WTC11 (cell line): Measurements from ENCODE around the gene AKAP11. TPM values are rescaled to one million over a fixed set of nuclear protein-coding genes. Genes with fewer than 3 reads are reported as not detected.

Source experiments
- ATAC-seq: fragments of 200-7000 bp; cut with Tn5 transposase; 2 replicates; pipeline ENCODE4 v1.10.0; 2021; ENCODE audit warnings: mild to moderate bottlenecking, moderate library complexity
- CTCF ChIA-PET: fragments of 300-600 bp; sonication (Branson Sonifier 250); formaldehyde crosslinking; loops from one replicate; lab custom pipeline; 2021; ENCODE audit warnings: antibody characterized with exemption; lab: Charles Lee
- POLR2A ChIA-PET: fragments of 350-600 bp; sonication (Branson Sonifier 250); formaldehyde crosslinking; loops from one replicate; lab custom pipeline; 2021; ENCODE audit warnings: antibody characterized with exemption; lab: Charles Lee
- DNase-seq: peaks from one replicate; pipeline ENCODE4 v3.0.0; 2021; ENCODE audit warnings: low spot score
- H3K27ac Mint-ChIP-seq: 2 replicates; pipeline ENCODE4 v1.8.0; 2021; ENCODE audit warnings: mixed read lengths
- H3K27me3 Mint-ChIP-seq: 2 replicates; pipeline ENCODE4 v1.8.0; 2021; ENCODE audit warnings: low read depth, mild to moderate bottlenecking, moderate library complexity, mixed read lengths
- H3K36me3 Mint-ChIP-seq: 2 replicates; pipeline ENCODE4 v1.8.0; 2021; ENCODE audit warnings: mixed read lengths
- H3K4me1 Mint-ChIP-seq: 2 replicates; pipeline ENCODE4 v1.8.0; 2022; ENCODE audit warnings: mixed read lengths
- H3K4me3 Mint-ChIP-seq: 2 replicates; pipeline ENCODE4 v1.8.0; 2021; ENCODE audit warnings: mild to moderate bottlenecking, moderate library complexity, mixed read lengths
- H3K9me3 Mint-ChIP-seq: 2 replicates; pipeline ENCODE4 v1.8.0; 2021; ENCODE audit warnings: mixed read lengths
- CBFB ChIP-seq: sonication (generic); formaldehyde crosslinking; IDR thresholded peaks from 2 replicates; pipeline ENCODE4 v1.8.1; 2022; ENCODE audit warnings: mild to moderate bottlenecking, low read depth, missing genetic modification reagents
- CREB1 ChIP-seq: sonication (generic); formaldehyde crosslinking; IDR thresholded peaks from 2 replicates; pipeline ENCODE4 v1.8.0; 2023; ENCODE audit warnings: mild to moderate bottlenecking, missing genetic modification reagents
- ELF4 ChIP-seq: sonication (generic); formaldehyde crosslinking; IDR thresholded peaks from 2 replicates; pipeline ENCODE4 v1.8.1; 2022; ENCODE audit warnings: low read depth, mild to moderate bottlenecking, moderate library complexity, missing genetic modification reagents
- ETV6 ChIP-seq: sonication (generic); formaldehyde crosslinking; IDR thresholded peaks from 2 replicates; pipeline ENCODE4 v1.8.1; 2022; ENCODE audit warnings: mild to moderate bottlenecking, missing genetic modification reagents
- IRF2 ChIP-seq: sonication (generic); formaldehyde crosslinking; IDR thresholded peaks from 2 replicates; pipeline ENCODE4 v1.8.0; 2022; ENCODE audit warnings: low read depth, missing genetic modification reagents, borderline replicate concordance
- JAZF1 ChIP-seq: fragments of 250-450 bp; sonication (Bioruptor Pico); IDR thresholded peaks from 2 replicates; pipeline ENCODE4 v1.9.0; 2021; ENCODE audit warnings: moderate library complexity, mild to moderate bottlenecking, inconsistent platforms
- NR1H2 ChIP-seq: sonication (generic); formaldehyde crosslinking; IDR thresholded peaks from 2 replicates; pipeline ENCODE4 v1.9.0; 2021; ENCODE audit warnings: mild to moderate bottlenecking, moderate library complexity, missing genetic modification reagents
- OVOL2 ChIP-seq: fragments of 250-450 bp; sonication (Bioruptor Pico); IDR thresholded peaks from 2 replicates; pipeline ENCODE4 v1.9.0; 2021; ENCODE audit warnings: mild to moderate bottlenecking, borderline replicate concordance
- PRDM15 ChIP-seq: sonication (generic); formaldehyde crosslinking; IDR thresholded peaks from 2 replicates; pipeline ENCODE4 v1.8.0; 2022; ENCODE audit warnings: missing genetic modification reagents
- PREB ChIP-seq: sonication (generic); formaldehyde crosslinking; IDR thresholded peaks from 2 replicates; pipeline ENCODE4 v1.8.1; 2022; ENCODE audit warnings: mild to moderate bottlenecking, missing genetic modification reagents, moderate library complexity, borderline replicate concordance
- RELA ChIP-seq: sonication (generic); formaldehyde crosslinking; IDR thresholded peaks from 2 replicates; pipeline ENCODE4 v1.8.1; 2022; ENCODE audit warnings: missing genetic modification reagents, mild to moderate bottlenecking, borderline replicate concordance
- SMAD4 ChIP-seq: sonication (generic); formaldehyde crosslinking; IDR thresholded peaks from 2 replicates; pipeline ENCODE4 v1.8.0; 2022; ENCODE audit warnings: mild to moderate bottlenecking, missing genetic modification reagents
- SOX15 ChIP-seq: fragments of 250-450 bp; sonication (Bioruptor Pico); IDR thresholded peaks from 2 replicates; pipeline ENCODE4 v1.9.0; 2021; ENCODE audit warnings: mild to moderate bottlenecking
- TEAD1 ChIP-seq: sonication (generic); formaldehyde crosslinking; IDR thresholded peaks from 2 replicates; pipeline ENCODE4 v1.8.0; 2022; ENCODE audit warnings: mild to moderate bottlenecking, missing genetic modification reagents
- USF2 ChIP-seq: sonication (generic); formaldehyde crosslinking; IDR thresholded peaks from 2 replicates; pipeline ENCODE4 v1.8.1; 2023; ENCODE audit warnings: mild to moderate bottlenecking, missing genetic modification reagents, moderate library complexity
- ZNF138 ChIP-seq: sonication (generic); formaldehyde crosslinking; conservative IDR thresholded peaks from 2 replicates; pipeline ENCODE4 v1.8.1; 2022; ENCODE audit warnings: mild to moderate bottlenecking, moderate library complexity, missing genetic modification reagents
- ZNF396 ChIP-seq: fragments of 250-450 bp; sonication (Bioruptor Pico); IDR thresholded peaks from 2 replicates; pipeline ENCODE4 v1.8.0; 2021; ENCODE audit warnings: mild to moderate bottlenecking, moderate library complexity, borderline replicate concordance
- ZNF423 ChIP-seq: fragments of 250-450 bp; sonication (Bioruptor Pico); IDR thresholded peaks from 2 replicates; pipeline ENCODE4 v2.1.2; 2022; ENCODE audit warnings: mild to moderate bottlenecking, moderate library complexity
- ZNF671 ChIP-seq: fragments of 250-450 bp; sonication (Bioruptor Pico); IDR thresholded peaks from 2 replicates; pipeline ENCODE4 v1.8.0; 2021; ENCODE audit warnings: mild to moderate bottlenecking
- total RNA-seq: library from RNA; stranded (reverse); gene quantifications from 3 replicates; pipeline ENCODE4 v1.2.3, GENCODE V29; 2021
- TF ChIP-seq, protein P1 (sequence below): sonication (generic); formaldehyde crosslinking; IDR thresholded peaks from 2 replicates; pipeline ENCODE4 v1.8.0; 2022; ENCODE audit warnings: mild to moderate bottlenecking, missing genetic modification reagents
- TF ChIP-seq, protein P2 (sequence below): sonication (generic); formaldehyde crosslinking; IDR thresholded peaks from 2 replicates; pipeline ENCODE4 v1.8.0; 2023; ENCODE audit warnings: missing genetic modification reagents, mild to moderate bottlenecking, borderline replicate concordance
- TF ChIP-seq, protein P3 (sequence below): sonication (generic); formaldehyde crosslinking; IDR thresholded peaks from 2 replicates; pipeline ENCODE4 v1.8.0; 2023; ENCODE audit warnings: mild to moderate bottlenecking, missing genetic modification reagents

AKAP11 gene
- total RNA-seq, 1 experiment from 2014 or later = 16.7 TPM

DNA sequence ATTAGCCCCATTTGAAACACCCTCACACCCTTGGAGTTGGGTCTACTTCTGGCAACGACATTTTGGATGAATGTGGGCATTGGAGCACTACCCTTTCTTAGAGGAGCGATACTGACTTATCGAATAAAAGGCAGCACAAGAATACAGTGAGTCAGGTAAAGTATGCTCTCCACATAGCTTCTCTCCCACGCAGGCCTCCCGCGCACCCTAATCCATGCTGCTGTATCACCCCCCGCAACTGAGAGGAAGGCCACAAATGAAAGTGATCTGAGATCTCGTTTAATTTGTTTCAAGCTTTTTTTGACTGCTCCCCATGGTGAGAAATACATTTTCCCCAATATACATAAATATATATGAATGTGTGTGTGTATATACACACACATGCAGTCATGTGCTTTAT lies 25.4 kb upstream of the AKAP11 start:
- ChIA-PET POLR2A (no interaction called here), CTCF (no interaction called here)
- ATAC-seq (no peak), DNase-seq (no peak)
- H3K27ac Mint-ChIP-seq = no peak overlapping the region
- H3K4me1 Mint-ChIP-seq = no peaks in the 10 kb centered on the region
- no peaks in the 10 kb centered on the region for H3K36me3 Mint-ChIP-seq
- no peak overlapping the region for H3K4me3 Mint-ChIP-seq
- TF ChIP-seq CBFB (CRISPR knock-in tag) (no peak), JAZF1 (CRISPR knock-in tag) (no peak), ZNF138 (CRISPR knock-in tag) (no peak), ZNF423 (no peak), PRDM15 (CRISPR knock-in tag) (no peak), TEAD1 (no peak), OVOL2 (CRISPR knock-in tag) (no peak), ZNF671 (no peak), ELF4 (no peak), CREB1 (CRISPR knock-in tag) (no peak), ETV6 (CRISPR knock-in tag) (no peak)
- TF ChIP-seq, protein P1, sequence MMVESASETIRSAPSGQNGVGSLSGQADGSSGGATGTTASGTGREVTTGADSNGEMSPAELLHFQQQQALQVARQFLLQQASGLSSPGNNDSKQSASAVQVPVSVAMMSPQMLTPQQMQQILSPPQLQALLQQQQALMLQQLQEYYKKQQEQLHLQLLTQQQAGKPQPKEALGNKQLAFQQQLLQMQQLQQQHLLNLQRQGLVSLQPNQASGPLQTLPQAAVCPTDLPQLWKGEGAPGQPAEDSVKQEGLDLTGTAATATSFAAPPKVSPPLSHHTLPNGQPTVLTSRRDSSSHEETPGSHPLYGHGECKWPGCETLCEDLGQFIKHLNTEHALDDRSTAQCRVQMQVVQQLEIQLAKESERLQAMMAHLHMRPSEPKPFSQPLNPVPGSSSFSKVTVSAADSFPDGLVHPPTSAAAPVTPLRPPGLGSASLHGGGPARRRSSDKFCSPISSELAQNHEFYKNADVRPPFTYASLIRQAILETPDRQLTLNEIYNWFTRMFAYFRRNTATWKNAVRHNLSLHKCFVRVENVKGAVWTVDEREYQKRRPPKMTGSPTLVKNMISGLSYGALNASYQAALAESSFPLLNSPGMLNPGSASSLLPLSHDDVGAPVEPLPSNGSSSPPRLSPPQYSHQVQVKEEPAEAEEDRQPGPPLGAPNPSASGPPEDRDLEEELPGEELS (CRISPR knock-in tag) = no peak
- TF ChIP-seq, all 79 proteins: peak for 0
- Mint-ChIP-seq H3K27me3 (no peaks in the 10 kb centered on the region), H3K9me3 (no peaks in the 10 kb centered on the region)

DNA sequence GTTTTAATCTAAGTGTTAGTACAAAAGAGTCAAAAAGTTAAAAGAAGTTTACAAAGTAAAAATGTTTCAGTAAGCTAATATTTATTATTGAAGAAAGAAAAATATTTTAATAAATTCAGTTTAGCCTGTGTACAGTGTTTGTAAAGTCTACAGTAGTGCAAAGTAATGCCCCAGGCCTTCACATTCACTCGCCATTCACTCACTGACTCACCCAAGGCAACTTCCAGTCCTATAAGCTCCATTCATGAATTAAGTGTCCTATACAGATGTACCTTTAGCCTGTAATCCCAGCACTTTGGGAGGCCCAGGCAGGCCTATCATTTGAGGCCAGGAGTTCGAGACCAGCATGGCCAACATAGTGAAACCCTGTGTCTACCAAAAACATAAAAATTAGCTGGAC lies 24.1 kb upstream of the AKAP11 start:
- Mint-ChIP-seq H3K27me3 (no peaks in the 10 kb centered on the region), H3K27ac (no peak overlapping the region), H3K9me3 (no peaks in the 10 kb centered on the region), H3K4me3 (no peak overlapping the region), H3K36me3 (no peaks in the 10 kb centered on the region), H3K4me1 (no peaks in the 10 kb centered on the region)
- ChIA-PET POLR2A (no interaction called here), CTCF (no interaction called here)
- no peak for ATAC-seq
- DNase-seq = no peak
- TF ChIP-seq NR1H2 (no peak), SMAD4 (CRISPR knock-in tag) (no peak), USF2 (CRISPR knock-in tag) (no peak), SOX15 (CRISPR knock-in tag) (no peak), JAZF1 (CRISPR knock-in tag) (no peak), ETV6 (CRISPR knock-in tag) (no peak), RELA (no peak), PREB (no peak), OVOL2 (CRISPR knock-in tag) (no peak), IRF2 (CRISPR knock-in tag) (no peak), ZNF396 (CRISPR knock-in tag) (no peak)
- TF ChIP-seq, protein P2, sequence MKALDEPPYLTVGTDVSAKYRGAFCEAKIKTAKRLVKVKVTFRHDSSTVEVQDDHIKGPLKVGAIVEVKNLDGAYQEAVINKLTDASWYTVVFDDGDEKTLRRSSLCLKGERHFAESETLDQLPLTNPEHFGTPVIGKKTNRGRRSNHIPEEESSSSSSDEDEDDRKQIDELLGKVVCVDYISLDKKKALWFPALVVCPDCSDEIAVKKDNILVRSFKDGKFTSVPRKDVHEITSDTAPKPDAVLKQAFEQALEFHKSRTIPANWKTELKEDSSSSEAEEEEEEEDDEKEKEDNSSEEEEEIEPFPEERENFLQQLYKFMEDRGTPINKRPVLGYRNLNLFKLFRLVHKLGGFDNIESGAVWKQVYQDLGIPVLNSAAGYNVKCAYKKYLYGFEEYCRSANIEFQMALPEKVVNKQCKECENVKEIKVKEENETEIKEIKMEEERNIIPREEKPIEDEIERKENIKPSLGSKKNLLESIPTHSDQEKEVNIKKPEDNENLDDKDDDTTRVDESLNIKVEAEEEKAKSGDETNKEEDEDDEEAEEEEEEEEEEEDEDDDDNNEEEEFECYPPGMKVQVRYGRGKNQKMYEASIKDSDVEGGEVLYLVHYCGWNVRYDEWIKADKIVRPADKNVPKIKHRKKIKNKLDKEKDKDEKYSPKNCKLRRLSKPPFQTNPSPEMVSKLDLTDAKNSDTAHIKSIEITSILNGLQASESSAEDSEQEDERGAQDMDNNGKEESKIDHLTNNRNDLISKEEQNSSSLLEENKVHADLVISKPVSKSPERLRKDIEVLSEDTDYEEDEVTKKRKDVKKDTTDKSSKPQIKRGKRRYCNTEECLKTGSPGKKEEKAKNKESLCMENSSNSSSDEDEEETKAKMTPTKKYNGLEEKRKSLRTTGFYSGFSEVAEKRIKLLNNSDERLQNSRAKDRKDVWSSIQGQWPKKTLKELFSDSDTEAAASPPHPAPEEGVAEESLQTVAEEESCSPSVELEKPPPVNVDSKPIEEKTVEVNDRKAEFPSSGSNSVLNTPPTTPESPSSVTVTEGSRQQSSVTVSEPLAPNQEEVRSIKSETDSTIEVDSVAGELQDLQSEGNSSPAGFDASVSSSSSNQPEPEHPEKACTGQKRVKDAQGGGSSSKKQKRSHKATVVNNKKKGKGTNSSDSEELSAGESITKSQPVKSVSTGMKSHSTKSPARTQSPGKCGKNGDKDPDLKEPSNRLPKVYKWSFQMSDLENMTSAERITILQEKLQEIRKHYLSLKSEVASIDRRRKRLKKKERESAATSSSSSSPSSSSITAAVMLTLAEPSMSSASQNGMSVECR (CRISPR knock-in tag) = no peak
- TF ChIP-seq, protein P3, sequence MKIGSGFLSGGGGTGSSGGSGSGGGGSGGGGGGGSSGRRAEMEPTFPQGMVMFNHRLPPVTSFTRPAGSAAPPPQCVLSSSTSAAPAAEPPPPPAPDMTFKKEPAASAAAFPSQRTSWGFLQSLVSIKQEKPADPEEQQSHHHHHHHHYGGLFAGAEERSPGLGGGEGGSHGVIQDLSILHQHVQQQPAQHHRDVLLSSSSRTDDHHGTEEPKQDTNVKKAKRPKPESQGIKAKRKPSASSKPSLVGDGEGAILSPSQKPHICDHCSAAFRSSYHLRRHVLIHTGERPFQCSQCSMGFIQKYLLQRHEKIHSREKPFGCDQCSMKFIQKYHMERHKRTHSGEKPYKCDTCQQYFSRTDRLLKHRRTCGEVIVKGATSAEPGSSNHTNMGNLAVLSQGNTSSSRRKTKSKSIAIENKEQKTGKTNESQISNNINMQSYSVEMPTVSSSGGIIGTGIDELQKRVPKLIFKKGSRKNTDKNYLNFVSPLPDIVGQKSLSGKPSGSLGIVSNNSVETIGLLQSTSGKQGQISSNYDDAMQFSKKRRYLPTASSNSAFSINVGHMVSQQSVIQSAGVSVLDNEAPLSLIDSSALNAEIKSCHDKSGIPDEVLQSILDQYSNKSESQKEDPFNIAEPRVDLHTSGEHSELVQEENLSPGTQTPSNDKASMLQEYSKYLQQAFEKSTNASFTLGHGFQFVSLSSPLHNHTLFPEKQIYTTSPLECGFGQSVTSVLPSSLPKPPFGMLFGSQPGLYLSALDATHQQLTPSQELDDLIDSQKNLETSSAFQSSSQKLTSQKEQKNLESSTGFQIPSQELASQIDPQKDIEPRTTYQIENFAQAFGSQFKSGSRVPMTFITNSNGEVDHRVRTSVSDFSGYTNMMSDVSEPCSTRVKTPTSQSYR = no peak
